NCI-H524 (cell line): ENCODE measurements around the gene GBX2.

Experiments
- DNase-seq, 2 experiments: peaks; one replicate each; lab custom pipeline; 2025; lab: John Stamatoyannopoulos, UW

Gene GBX2

DNA sequence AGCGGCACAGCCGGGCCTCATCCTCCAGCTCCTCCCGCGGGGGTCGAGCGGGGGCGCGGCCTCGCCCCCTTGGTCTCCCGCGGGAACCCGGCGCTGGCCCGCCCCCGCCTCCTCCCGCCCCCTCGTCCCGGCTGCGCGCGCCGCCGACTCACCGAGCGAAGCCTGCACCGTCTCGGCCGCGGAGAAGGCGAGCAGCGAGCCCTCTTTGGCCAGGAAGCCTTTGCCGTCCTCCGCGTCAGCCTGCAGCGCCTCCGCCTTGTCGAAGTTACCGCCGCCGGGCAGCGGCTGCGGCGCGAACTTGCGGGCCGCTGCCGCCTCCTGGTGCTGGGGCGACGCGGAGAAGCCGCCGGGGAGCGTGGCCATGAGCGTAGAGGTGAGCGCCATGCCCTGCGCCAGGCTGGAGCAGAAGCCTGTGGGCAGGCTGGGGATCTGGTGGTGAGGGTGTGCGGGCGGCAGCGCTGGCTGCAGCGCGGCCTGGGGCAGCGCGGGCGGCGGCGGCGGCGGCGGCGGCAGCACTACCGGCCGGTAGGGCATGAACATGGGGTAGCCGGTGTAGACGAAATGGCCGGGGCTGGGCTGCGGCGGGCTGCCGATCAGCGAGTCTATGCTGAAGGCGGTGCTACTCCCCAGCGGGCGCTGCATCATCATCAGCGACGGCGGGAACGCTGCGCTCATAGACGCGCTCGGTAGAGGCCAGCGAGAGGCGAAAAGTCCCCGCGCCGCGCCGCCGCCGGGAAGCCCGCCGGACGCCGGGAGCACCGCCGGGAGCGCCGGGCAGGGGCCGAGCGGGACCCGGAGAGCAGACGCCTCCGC is 683 bp downstream of the GBX2 start:
- peak in 1 of 2 experiments; percentile 48 for DNase-seq

DNA sequence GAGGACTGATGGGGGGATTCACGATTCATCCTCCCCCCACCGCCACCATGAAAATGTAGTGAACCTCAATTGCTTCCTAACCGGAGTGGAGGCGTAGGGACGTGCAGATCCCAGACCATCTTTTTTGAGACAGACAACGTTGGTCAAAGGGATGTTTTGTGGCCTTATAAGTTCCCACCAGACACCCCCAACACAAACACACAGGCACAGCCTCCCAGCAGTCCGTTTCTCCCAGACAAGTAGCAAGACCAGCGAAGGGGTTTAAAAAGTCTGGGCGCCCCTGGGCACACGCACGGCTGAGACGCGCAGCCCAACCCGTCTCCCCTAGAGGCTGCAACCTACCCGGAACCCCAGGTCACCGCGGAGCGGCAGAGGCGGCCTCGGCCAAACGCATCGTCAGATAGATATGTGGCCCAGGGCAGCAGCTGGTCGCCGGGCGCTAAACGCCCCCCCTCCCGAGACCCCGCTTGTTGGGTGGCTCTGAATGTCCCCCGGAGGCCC is 1.3 kb downstream of the GBX2 start:
- DNase-seq: peak in 1 of 2 experiments; percentile 37

DNA sequence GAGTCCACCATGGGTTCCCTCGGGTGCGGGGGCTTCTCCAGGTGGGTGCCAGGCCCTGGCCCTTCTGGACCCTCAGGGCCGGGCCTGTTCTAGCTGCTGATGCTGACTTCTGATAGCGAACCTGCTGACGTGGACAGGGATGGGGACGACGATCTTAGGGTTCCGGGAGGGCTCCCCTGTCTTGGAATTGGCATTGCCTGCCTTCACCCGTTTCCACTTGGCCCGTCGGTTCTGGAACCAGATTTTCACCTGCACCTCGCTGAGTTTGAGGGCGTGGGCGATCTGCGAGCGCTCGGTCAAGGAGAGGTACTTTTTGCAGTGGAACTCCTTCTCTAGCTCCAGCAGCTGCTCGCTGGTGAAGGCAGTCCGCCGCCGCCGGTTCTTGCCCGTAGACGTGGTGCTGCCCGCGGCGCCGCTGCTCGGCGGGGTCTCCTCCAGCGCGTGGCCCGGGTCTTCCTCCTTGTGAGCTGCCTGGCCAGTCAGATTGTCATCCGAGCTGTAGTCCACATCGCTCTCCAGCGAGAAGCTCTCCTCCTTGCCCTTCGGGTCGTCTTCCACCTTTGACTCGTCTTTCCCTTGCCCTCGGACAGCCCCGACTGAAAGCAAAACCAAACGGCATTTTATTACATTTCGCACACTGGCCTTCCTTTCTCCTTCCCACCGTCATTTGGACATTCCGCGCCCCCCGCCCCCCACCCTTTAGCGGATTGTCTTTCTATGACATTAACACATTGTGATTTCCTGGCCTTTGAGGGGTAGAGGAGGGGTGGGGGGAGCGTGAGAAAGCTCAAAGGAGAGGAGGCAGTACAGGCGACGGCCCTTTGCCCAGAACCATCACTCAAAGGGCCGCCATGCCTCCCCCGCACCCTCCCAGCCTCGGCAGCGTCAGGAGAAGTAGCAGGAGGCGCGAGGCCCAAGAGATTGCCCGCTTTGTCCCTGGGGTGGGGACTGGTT is 2.1 kb downstream of the GBX2 start:
- peak in 1 of 2 experiments; percentile 11 for DNase-seq

DNA sequence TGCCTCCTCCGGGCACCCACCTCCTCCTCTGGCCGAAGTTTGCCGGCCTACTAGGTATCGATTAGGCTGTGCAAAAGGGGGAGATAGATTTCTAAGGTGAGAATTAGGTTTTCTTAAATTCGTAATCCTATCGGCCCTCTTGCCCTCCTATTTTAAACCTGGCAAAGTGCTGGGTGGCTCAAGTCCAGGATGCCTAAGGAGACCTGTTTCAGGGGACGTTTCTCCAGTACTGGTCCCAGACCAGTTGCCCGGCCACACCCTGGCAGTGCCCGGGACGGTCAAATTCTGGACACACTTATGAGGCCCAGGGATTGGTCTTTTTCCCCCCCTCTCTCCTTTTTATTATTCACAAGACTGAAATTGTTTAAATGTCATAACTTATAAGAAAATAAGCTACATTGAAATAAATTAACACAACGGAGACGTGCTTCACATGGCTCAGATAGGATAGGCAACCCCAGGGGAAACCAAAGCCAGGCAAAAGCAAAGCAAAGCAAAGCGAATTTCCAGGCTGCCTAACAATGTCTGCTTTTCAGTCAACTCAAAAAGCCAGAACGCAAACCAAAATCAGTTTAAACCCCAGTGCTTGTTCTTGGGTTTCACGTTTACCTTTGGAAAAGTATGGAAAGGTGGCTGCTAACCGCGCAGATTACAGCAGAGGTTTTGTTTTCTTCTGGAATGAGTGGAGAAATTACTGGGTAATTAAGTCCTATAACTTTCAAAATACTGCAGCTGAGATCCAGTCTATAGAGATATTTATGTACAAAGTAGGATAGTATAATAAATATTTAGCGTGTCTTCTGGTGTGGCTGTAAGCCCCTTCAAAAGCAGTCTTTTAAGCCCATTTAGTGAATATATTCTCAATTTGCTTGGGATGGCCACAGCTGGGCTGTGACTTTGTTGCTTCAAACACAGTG is 3.0 kb downstream of the GBX2 start:
- no peak for DNase-seq

DNA sequence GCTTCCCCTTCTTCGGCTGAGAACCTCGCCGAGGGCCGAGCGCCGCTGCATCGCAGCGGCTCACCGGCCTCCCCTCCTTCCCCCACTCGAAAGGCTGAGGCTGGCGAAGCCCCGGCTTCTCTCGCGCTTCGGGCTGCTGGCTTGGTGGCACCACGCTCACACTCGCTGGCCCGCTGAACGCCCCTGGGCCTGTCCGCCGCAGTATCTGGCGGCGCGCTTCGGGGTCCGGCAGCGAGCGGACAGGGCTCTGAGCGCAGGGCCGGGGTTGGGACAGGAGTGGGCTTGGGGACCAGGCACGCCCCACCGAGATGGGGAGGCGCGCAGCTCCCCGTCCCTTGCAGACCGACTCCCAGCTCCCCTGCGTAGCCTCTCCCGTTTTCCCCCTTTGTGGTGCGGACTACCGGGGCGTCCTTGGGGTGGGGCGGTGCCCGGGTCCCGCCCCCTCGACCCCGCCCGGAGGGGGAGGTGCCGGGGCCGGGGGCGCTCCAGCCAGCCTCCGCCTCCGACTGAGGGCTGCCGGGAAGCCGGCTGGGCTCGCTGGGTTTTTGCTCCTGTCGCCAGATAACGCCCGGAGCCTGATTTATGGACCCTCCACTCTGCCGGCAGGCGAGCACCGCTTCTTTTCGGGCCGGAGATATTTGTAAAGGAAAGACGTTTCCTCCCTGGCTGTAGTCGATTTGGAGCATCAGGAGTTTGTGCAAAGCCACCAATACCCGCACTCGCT is 3.8 kb downstream of the GBX2 start:
- peak in 1 of 2 experiments; percentile 46 for DNase-seq

DNA sequence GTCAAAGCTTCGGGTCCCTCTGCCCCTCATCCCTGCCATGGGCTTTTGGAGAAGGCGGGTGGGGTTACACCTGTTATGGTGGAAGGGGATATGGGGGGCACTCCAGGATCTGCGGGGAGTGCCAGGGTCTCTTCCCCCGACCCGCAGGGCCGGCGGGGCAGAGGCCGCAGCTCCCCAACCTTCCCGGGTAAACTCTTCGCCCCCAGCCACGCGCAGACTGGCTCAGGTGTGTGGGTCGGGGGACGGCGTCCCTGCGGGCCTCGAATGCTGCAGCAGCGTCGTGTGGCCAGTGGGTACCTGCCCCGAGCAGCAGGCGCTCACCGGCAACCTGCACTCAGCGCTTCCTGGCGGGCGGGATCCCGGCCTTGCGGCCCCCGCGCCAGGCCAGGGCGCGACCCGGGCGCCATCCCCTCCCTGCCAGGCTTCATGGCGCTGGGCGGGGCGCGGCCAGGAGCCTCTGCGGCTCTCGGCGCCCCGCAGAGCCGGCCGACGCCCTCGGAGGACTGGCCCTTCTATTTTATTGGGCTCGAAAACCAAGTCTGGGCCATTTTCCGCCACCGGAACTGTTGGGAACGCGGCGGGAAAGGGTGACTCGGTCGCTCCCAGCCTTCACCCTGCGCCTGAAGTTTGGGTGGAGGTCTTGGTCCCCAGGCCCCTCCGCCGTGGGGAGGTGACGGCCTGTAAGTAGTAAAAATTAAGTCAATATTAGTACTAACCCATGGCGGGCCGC is 4.5 kb downstream of the GBX2 start:
- no peak for DNase-seq

DNA sequence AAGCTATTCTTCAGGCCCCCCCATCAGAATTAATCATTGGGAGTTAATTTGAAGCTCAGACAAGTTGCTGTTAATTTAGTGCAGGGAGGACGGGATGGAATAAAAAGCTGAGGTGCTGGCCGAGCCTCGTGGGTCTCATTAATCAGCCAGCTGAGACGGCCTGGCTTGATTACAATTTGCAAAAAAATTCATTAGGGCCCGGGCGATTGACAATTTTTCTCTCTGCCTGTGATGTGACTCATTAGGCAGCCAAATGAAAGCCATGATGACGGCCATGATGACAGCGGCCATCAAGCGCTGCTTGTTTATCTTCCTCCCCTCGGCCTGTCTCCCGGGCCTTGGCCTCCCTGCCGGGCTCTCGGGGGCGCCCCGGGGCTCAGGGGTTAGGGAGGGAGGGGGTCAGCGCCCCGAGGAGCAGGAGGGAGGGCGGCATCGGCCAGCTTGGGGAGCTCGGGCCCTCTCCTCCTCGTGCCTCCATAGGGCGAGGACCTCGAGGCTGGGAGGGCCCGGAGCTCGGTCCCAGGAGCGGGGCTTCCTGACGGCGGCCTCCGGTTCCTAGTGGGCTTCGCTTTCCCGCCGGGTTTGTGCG is 5.2 kb downstream of the GBX2 start:
- DNase-seq: no peak

DNA sequence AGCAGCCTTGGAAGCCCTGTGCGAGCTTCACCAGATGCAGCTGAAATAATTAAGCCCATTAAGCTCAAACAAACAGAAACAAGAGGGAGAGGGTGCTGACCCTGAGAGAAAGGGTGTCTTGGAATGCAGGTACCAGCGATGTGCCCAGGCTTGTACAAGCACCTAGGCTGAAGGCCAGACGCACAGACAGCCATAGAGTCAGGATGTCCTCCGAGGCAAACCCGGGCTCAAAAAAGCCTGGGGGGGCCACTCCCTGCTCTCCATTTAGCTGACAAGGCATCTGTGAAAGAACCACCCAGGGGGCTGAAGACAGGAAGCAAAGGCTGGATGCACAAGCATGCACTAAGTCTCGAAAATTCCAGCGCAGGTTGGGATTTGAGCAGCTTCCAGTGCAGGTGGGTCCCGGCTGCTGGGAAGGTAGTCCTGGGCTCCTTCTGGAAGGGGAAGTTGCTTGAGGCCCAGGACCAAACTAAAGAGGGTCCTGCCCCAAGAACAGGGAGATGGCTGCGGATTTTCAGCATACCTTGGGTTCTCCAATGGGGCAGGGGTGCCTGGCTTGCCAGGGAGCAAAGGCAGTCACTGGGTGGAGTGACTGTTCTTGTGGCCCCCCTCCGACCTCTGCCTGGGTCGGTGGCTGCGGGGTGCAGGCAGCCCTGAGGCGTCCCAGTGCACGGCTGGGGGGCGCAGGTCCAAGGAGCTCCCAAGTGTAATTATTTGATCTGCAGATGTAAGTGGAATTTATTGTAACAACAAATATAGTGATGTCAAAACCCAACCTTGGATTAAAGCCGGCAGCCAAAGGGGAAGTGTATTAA is 5.9 kb downstream of the GBX2 start:
- no peak for DNase-seq

DNA sequence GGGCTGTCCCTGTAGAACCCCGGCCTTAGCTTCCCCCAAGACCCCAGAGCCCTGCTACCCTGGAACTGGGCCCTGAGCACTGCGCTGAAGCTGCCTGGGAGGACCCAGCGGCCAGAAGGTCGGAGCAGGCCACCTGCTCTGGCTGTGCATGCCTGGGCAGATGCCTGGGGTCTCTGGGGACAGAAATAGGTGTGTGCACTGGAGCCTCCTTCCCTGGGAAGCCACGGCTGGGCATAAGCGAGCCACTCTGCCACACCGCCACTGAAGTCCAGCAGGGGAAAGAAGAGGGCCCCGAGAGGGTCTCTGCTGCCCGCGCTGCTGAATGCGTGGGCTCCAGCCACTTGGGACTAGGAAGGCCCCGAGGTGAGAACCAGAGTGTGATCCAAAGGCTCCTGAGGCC is 6.7 kb downstream of the GBX2 start:
- DNase-seq: no peak

DNA sequence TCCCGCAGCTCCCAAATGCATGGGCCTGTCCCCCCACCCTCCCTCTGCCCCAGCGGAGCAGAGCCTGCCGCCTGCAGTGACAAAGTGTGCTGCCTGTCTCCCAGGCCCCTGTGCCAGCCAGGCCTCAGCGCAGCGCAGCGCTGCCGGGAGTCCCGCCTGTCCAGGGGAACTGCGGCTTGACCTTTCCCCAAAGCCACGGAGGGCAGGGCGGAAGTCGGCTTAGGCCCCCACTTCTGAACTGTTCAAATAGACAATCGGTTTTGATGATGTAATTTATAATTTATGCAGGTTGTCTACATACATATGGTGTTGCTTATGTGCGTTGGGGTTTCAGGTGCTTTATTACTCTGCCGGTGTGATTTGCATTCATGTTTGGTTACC is 7.1 kb downstream of the GBX2 start:
- DNase-seq: no peak

DNA sequence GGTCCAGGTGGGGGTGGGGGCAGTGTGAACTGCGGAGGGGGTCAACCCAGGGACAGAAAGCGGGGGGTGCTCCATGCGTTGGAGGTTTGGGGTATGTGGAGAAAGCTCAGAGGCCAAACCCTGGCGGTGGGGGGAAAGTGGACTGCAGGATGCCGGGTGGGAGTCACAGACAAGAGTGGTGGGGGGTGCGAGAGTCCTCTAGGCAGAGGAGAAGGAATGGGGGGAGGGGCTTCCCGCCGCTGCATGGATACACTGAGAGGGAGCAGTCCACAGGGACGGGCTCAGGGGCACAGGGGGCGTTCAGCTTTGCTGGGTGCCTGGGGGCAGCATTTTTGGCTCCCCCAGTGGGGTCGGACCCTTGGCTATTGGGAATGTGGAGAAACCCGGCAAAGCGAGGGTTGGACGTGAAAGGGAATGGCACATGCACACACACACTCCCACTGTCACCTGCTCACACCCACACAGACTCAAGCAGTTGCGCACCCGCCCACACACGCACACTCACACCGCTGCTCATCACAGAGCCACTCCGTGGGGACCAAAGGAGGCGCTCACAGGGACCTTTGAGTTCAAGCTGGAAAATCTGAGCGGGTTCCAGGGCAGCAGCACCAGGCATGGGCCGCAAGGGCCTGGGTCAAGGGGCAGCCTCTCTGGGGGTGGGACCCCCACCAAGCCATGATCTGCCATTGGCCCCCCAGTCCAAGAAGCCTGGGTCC is 7.7 kb downstream of the GBX2 start:
- no peak for DNase-seq

DNA sequence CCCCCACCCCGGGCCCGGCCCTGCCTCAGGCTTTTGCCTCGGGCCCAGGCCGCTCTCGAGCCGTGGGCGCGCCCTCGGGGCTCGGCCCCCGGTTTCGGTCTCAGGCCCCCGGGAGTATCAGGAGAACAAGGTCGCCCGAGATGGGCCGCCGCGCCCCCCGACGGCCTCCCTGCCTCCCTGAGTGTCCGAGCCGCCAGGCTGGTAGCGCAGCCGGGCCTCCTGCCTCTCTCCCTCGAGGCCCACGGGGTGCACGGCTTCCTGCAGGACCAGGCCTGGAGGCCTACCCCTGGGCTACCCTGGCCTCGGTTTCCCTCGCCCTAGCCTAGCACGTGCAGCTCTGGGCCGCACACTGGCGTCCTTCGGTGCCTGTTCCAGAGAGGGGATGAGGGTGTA is 8.4 kb downstream of the GBX2 start:
- DNase-seq: no peak

DNA sequence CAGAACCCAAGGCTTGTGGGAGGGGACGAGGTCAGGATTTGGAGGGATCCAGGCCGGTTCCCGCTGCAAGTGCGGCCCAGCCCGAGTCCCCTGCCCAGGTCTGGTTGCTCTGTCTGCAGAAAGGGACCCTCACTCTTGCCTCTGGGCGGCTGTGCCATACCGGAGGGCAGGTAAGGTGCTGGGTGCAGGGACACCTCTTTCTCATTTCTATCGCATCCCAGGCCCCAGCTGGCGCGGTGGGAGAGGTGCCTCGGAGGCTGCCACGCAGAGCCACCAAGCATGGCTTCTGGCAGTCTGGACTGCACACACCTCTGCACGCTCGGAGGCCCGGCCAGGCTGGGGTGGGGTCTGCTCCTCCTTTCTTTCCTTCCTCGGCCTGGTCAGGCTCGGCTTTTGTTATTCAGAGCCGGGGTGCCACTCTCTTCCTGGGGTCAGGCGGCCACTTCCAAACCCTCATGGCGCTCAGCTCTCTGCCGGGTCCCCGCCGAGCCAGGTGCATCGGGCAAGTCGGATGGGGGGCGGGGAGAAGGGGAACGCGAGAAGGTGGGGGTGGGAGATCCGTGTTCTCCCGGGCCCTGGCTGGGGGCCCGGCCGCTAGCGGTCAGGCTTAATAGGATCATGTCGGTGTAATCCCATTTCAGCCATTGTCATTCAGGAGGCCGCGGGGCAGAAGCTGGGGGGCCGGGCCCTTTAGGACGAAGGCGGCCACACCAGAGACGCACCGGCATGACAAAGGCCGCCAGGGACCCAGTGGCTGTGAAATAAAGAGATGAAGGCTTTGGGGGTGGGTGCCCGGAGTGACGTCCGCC is 9.0 kb downstream of the GBX2 start:
- DNase-seq: no peak

DNA sequence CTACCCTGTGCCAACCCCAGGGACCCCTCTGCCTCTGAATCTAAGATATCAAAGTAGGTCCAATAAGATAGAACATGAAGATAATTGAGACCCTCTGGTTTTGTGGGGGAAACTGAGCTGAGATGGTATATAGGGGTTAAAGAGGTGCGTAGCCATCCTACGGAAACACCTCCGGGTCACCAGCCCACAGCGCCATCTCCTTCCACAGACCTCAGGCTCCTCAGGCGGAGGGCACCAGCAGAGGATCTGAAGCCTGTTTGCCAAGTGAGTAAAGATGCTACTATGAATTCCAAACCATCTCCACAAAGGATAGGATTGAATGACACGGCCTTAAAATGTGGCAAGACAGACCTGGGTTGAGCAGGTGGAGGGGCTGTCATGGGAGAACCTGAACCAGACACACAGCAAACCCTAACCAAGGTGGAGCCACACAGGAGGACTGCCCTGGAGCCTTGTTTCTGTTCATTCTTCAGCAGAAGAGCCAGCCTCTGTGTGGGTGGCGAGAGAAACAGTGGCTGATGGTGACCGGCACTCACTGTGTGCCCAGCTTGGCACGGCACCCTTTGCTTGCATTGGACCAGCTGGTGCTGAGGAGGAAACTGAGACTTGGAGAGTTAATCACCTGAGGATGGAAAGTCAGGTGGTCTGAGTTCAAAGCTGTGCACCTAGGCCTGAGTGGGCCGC is 10.2 kb downstream of the GBX2 start:
- DNase-seq: no peak

DNA sequence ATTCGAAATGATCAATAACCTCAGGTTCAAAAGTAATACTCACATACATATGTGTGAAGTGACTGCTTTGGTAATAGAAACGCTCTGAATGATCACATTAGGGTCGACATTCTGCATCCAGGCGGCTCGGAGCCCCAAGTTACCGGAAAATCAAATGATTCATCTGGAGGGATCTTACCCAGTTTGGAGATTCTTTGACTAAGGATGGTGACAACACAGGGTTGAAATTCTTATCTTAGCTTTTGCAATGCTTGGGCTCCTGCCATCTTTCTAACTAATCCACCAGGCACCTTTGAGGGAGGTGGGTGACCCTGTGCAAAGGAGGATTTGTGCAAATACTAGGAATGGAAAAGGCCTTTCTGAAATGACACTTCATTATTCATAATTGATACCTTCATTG is 10.8 kb downstream of the GBX2 start:
- DNase-seq: no peak

DNA sequence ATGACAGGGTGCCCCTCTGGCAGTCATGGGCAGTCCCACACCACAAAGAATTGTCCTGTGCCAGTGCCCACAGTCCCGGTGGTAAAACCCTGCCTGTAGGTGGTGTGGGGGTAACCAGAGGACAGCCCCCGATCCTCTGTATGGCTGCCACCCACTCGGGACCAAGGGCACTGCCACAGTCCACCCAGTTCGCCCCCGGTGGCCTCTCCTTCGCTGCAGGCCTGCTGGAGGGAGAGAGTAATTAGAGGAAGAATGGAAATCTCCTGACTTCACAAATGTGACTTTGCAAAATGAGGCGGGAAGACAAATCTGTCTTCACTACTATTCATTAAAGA is 11.4 kb downstream of the GBX2 start:
- no peak for DNase-seq
